LNCAP (cell line): Measurements from ENCODE around the gene CEP63.

Experiments used
- CTCF ChIP-seq: fragments of 450-650 bp; IDR thresholded peaks from 2 replicates; pipeline ENCODE4 v1.5.1; 2017; ENCODE audit warnings: mild to moderate bottlenecking

The CEP63 gene

DNA sequence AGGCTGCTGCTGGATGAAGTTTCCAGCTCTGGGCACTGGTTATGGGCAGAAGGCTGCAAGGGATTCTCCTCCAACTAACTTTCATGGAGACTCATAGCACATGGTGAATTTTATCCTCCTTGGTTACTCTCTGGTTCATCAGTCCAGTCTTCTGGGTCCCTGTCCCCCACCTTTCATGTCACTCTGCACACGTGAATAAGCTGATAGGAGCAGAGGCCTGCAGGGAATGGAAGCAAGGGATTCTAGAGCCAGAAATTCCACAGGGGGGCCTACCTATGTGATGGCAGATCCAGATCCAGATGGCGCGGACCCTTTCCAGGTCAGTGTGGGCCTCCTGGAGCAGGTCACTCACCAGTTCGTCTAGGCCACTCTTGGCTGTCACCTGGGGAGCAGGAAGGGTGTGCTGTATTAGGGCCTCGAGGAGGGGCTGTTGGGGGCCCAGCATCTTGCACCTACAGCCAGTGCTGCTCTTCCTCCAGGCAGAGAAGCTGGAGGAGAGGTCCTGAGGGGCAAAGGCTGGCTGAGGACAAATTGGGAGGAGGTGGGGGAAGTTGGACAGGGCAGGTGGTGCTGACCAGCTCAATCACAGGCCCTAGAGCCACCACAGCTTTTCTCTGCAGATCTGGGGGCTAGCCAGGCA, 134.7 kb downstream of the CEP63 start:
- TF ChIP-seq CTCF: no peak

- TF ChIP-seq CTCF: no peak
Observed at GRCh38 chr3:134621854-134622253, 136.0 kb downstream of the CEP63 start.

DNA sequence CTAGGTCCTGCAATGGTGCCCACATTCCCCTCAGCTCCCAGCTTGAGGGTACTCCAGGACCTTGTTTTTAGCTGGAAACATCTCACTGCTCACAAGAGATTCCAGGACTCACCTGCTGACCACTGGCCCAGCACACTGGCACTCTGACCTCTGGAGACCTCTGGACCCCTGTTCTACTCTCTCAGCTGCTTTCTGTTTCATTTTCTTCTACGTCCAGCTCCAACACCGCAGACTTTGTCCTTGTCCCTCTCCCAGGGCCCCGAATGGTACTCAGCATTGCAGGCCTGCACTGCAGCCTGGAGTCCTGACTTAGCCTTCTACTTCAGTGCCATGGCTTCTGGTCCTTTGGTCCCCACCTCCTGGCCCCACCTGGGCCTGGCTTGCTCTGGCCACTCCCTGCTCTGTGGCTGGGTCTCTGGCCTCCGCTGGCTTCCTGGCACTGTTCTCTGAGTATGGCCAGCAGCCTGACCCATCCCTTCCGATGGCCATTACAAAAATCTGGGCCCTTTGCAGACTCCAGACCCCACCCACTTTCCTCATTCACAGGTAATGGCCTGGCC, 137.0 kb downstream of the CEP63 start:
- no peak for TF ChIP-seq CTCF

DNA sequence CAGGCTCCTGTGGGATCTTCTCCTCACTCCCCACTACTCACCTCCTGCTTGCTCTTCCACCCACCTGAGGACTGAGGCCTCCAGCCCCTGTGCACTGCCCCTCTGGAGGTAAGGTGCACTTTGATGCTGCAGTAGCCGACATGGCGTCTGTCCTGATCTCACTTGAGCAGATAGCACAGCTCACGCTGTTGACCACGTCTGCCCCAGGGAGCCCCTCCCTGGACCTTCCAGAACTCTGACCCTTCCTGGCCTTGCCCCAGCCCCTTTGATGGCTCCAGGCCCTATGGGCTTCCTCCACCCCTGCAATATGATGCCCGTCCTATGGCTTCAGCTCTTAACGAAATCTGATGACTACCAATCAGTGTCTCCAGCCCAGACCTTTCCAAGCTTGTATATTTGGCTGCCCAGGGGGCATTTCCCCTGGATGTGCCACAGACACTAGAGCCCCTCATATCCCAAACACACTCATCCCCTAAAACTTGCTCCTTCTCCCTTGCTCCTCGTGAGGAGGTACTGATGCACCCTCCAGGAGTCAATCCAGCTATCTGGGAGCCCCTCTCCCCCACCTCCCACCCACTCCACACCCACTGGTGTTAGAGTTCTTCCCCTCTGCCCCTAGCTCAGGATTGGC, 137.9 kb downstream of the CEP63 start:
- TF ChIP-seq CTCF: no peak
